Nasal cavity respiratory epithelium epithelial cell of viscerocranial mucosa (primary cell): ENCODE data around the gene SKP2. TPM values are rescaled to one million over a fixed set of nuclear protein-coding genes. Genes with fewer than 3 reads are reported as not detected.

Experiments used
- total RNA-seq: library from RNA; depleted of rRNA; stranded (reverse); fragments of >200 nt; gene quantifications from 2 replicates; pipeline ENCODE4 v1.2.3, GENCODE V29; 2014

The SKP2 gene
- total RNA-seq = 13.0 and 20.1 TPM in 2 replicates

GRCh38 chr5:36151434-36152323 lies at the start of gene SKP2, which contains the start of gene LMBRD2:
SKP2 (plus strand) TSS chr5:36152111; CDS start chr5:36152263, 152 bp downstream.
LMBRD2 (minus strand) TSS chr5:36151887; CDS start chr5:36143349, 8,538 bp downstream.

Other genes starting within 250 kb of the SKP2 start
- not detected in 2 replicates for gene CAPSL, start 213.5 kb upstream of the SKP2 start, total RNA-seq
- not detected in 2 replicates for gene UGT3A1, start 160.7 kb upstream of the SKP2 start, total RNA-seq
- not detected in 2 replicates for gene UGT3A2, start 85.2 kb upstream of the SKP2 start, total RNA-seq
- 15.7 and 33.1 TPM in 2 replicates for gene LMBRD2, start 224 bp upstream of the SKP2 start, total RNA-seq
- 35.0 and 41.7 TPM in 2 replicates for gene NADK2, start 89.8 kb downstream of the SKP2 start, total RNA-seq
- gene RANBP3L, start 149.8 kb downstream of the SKP2 start, total RNA-seq = not detected in 2 replicates